HuH-7.5 (cell line): ENCODE data around the gene OPHN1.

Experiments
- DNase-seq: peaks from one replicate; pipeline ENCODE4 v3.0.0; 2011; ENCODE audit warnings: low spot score

The OPHN1 gene

GRCh38 chrX:68249401-68249831 lies 183.9 kb downstream of the OPHN1 start:
- no peak for DNase-seq

- DNase-seq: no peak
Observed at GRCh38 chrX:68238568-68238967, 194.7 kb downstream of the OPHN1 start.

- DNase-seq: no peak
Observed at GRCh38 chrX:68234171-68234910, 199.0 kb downstream of the OPHN1 start.

- DNase-seq: no peak
Observed at GRCh38 chrX:68232206-68232605, 201.1 kb downstream of the OPHN1 start.

- no peak for DNase-seq
Observed at GRCh38 chrX:68209008-68209407, 224.3 kb downstream of the OPHN1 start.

- DNase-seq: no peak
Observed at GRCh38 chrX:68204521-68205038, 228.7 kb downstream of the OPHN1 start.

- no peak for DNase-seq
Observed at GRCh38 chrX:68203646-68204045, 229.6 kb downstream of the OPHN1 start.

GRCh38 chrX:68203211-68203610 lies 230.1 kb downstream of the OPHN1 start:
- DNase-seq: no peak

GRCh38 chrX:68199062-68199848 lies 234.0 kb downstream of the OPHN1 start:
- DNase-seq: no peak

GRCh38 chrX:68196939-68197791 lies 236.1 kb downstream of the OPHN1 start:
- DNase-seq: peak; percentile 35

- DNase-seq: no peak
Observed at GRCh38 chrX:68195561-68195960, 237.7 kb downstream of the OPHN1 start.

GRCh38 chrX:68193786-68194185 lies 239.5 kb downstream of the OPHN1 start:
- DNase-seq: no peak

GRCh38 chrX:68193234-68193633 lies 240.1 kb downstream of the OPHN1 start:
- DNase-seq: no peak

- DNase-seq: no peak
Observed at GRCh38 chrX:68190799-68191198, 242.5 kb downstream of the OPHN1 start.

- no peak for DNase-seq
Observed at GRCh38 chrX:68186552-68187262, 246.6 kb downstream of the OPHN1 start.

GRCh38 chrX:68185161-68185560 lies 248.1 kb downstream of the OPHN1 start:
- DNase-seq: no peak

GRCh38 chrX:68183612-68184214 lies 249.6 kb downstream of the OPHN1 start:
- no peak for DNase-seq

GRCh38 chrX:68180579-68180978 lies 252.7 kb downstream of the OPHN1 start:
- no peak for DNase-seq

GRCh38 chrX:68179355-68179754 lies 253.9 kb downstream of the OPHN1 start:
- DNase-seq: no peak

GRCh38 chrX:68177542-68177941 lies 255.8 kb downstream of the OPHN1 start:
- no peak for DNase-seq

- DNase-seq: no peak
Observed at GRCh38 chrX:68175562-68175961, 257.7 kb downstream of the OPHN1 start.
